Measurements from ENCODE around the gene KRTAP5-5. TPM values are rescaled to one million over a fixed set of nuclear protein-coding genes. Genes with fewer than 3 reads are reported as not detected.

Gene KRTAP5-5
- total and polyA plus RNA-seq, 2 of the 8 experiments (the other 6 are each of a cell fraction or from before 2014, with no cell fraction given), result 0.09 TPM; not detected in 1

GRCh38 chr11:1679881-1680280 lies 50.3 kb downstream of the KRTAP5-5 start:
- no peak overlapping the region for H2BK5ac ChIP-seq (ENCODE audit: low read depth, low read length)
- H3K9ac ChIP-seq (replicated peaks in 1 of 4; ENCODE audit: extremely low read depth in 1 of 4, low read depth in 3 of 4, low read length in 3 of 4), result no peak overlapping the region
- 91% methylated on average over 10 of the region's 10 CpGs; no CpG with 5 or more reads in 1 of the 2 experiments for WGBS, 2 experiments (ENCODE audit: extremely low coverage in 1 of 2, insufficient coverage in 1 of 2, insufficient read length in 1 of 2, insufficient replicate concordance in 2 of 2, low coverage in 1 of 2, low lambda C conversion rate in 2 of 2, missing lambda C conversion rate in 1 of 2)
- ChIA-PET CTCF (ENCODE audit: partially characterized antibody) (interaction anchor here (0.6 to 5.9 kb wide), 8 partner anchors 13 to 472 kb away, joined by 3 to 41 read pairs (median 4); no protein-coding TSS in a partner anchor), POLR2A (ENCODE audit: partially characterized antibody) (no interaction called here)
- no peak overlapping the region for H3K56ac ChIP-seq (replicated peaks; ENCODE audit: insufficient read length, low read depth, low read length)
- H2AFZ ChIP-seq (ENCODE audit: low read length), result no peak overlapping the region
- DNase-seq (ENCODE audit: low read depth in 1 of 2, low spot score in 2 of 2) (no peak), FAIRE-seq (no peak)
- no peaks in the 10 kb centered on the region for H3K36me3 ChIP-seq (ENCODE audit: control insufficient read depth in 2 of 4, insufficient read depth in 4 of 4, low read length in 3 of 4)
- H3K27ac ChIP-seq (ENCODE audit: low read depth, low read length), result no peak overlapping the region
- no peaks in the 10 kb centered on the region for H3K9me3 ChIP-seq (ENCODE audit: insufficient read depth in 2 of 2, low read depth in 1 of 2, low read length in 1 of 2)
- no peak overlapping the region for H3K23ac ChIP-seq (ENCODE audit: insufficient read length)
- no peak overlapping the region for H2BK15ac ChIP-seq (ENCODE audit: low read length)
- no peaks in the 10 kb centered on the region for H3K79me1 ChIP-seq (ENCODE audit: low read depth, low read length)
- no peak overlapping the region for H3K18ac ChIP-seq (ENCODE audit: extremely low read depth, low read length)
- H2BK120ac ChIP-seq (replicated peaks; ENCODE audit: low read depth, low read length), result no peak overlapping the region
- H4K91ac ChIP-seq (replicated peaks; ENCODE audit: insufficient read length, low read length), result no peak overlapping the region
- no peaks in the 10 kb centered on the region for H3K4me1 ChIP-seq (replicated peaks in 1 of 4; ENCODE audit: control insufficient read depth in 3 of 4, insufficient read depth in 4 of 4, low read length in 3 of 4)
- H3K27me3 ChIP-seq (replicated peaks in 1 of 4; ENCODE audit: control insufficient read depth in 3 of 4, extremely low read depth in 1 of 4, insufficient read depth in 3 of 4, low read length in 3 of 4), result no peaks in the 10 kb centered on the region
- no peaks in the 10 kb centered on the region for H3K79me2 ChIP-seq (ENCODE audit: control insufficient read depth in 1 of 2, insufficient read depth in 2 of 2, low read length in 2 of 2)
- H3K14ac ChIP-seq (ENCODE audit: insufficient read length), result no peak overlapping the region
- no peaks in the 10 kb centered on the region for H3K23me2 ChIP-seq (ENCODE audit: low read depth, low read length)
- no peak overlapping the region for H2AK5ac ChIP-seq (ENCODE audit: low read depth, low read length)
- H3K4me3 ChIP-seq (ENCODE audit: extremely low read depth in 1 of 4, insufficient read depth in 2 of 4, low read depth in 3 of 4, low read length in 4 of 4), result no peak overlapping the region
- H2BK20ac ChIP-seq (ENCODE audit: low read length), result no peak overlapping the region
- no peak overlapping the region for H4K5ac ChIP-seq (ENCODE audit: insufficient read length, low read depth, low read length)
- no peaks in the 10 kb centered on the region for H4K20me1 ChIP-seq (replicated peaks in 1 of 2; ENCODE audit: control insufficient read depth in 1 of 2, insufficient read depth in 2 of 2, low read length in 2 of 2)
- no peak overlapping the region for H2BK12ac ChIP-seq (ENCODE audit: low read depth, low read length)
- no peak overlapping the region for H3K4ac ChIP-seq (replicated peaks; ENCODE audit: insufficient read length, low read depth, low read length)
- no peak overlapping the region for H3K4me2 ChIP-seq (ENCODE audit: insufficient read depth in 1 of 2, low read depth in 2 of 2, low read length in 2 of 2)
- H4K8ac ChIP-seq (ENCODE audit: extremely low read depth, insufficient read depth, low read length), result no peak overlapping the region
- no peak for TF ChIP-seq RBBP5 (IDR thresholded peaks at IDR 0.05; ENCODE audit: borderline replicate concordance, low read depth, low read length)
- no peak for TF ChIP-seq KDM1A (IDR thresholded peaks at IDR 0.05; ENCODE audit: borderline replicate concordance, low read length)
- no peak for TF ChIP-seq SP1 (IDR thresholded peaks at IDR 0.05; ENCODE audit: low read depth, low read length)
- TF ChIP-seq KDM4A (IDR thresholded peaks at IDR 0.05; ENCODE audit: low read depth, low read length, severe bottlenecking), result no peak
- TF ChIP-seq TAF7 (optimal IDR thresholded peaks at IDR 0.05; ENCODE audit: borderline replicate concordance, low read depth, low read length), result no peak
- TF ChIP-seq BRCA1 (IDR thresholded peaks at IDR 0.05; ENCODE audit: low read depth, low read length), result no peak
- no peak for TF ChIP-seq RFX5 (IDR thresholded peaks at IDR 0.05; ENCODE audit: borderline replicate concordance, low read depth, low read length)
- TF ChIP-seq PHF8 (conservative IDR thresholded peaks at IDR 0.05; ENCODE audit: low read depth, low read length), result no peak
